ENCODE measurements around the gene MOAP1.
"Not testable (repeated sequence)": the region's sequence is repeated elsewhere in the genome, so short reads cannot be mapped to it uniquely, and the experiment has no call there.

MOAP1 gene

GRCh38 chr14:93184391-93185348 lies at the start of gene MOAP1, which contains the start of gene LYSET:
TSS of gene MOAP1 (minus strand) at chr14:93184897. CDS start at chr14:93184242, 655 bp downstream.
TSS of gene LYSET (plus strand) at chr14:93185317. CDS start at chr14:93185406, 89 bp downstream.
- Histone ChIP-seq H4K20me1 (peaks cover 19% of the 10 kb centered on the region), H3K9me3 (no peaks in the 10 kb centered on the region), H3K27me3 (no peaks in the 10 kb centered on the region), H3K9ac (peak within 1 kb of the TSS; percentile 93), H3K4me2 (peak within 1 kb of the TSS; percentile 97), H3K4me1 (peaks cover 35% of the 10 kb centered on the region), H3K36me3 (peaks cover 39% of the 10 kb centered on the region), H3K27ac (peak within 1 kb of the TSS; percentile 92), H3K4me3 (peak within 1 kb of the TSS; percentile 95)
- no peak for TF ChIP-seq Cebpa-rat (IDR thresholded peaks at IDR 0.05)

GRCh38 chr14:93233078-93233477 lies 48.4 kb upstream of the MOAP1 start:
- H3K36me3 ChIP-seq: peaks cover 22% of the 10 kb centered on the region
- H3K9me3 ChIP-seq, H3K27ac ChIP-seq, H3K27me3 ChIP-seq, H3K4me1 ChIP-seq, H3K4me2 ChIP-seq, H4K20me1 ChIP-seq, H3K4me3 ChIP-seq, H3K9ac ChIP-seq: not testable (repeated sequence)

- H3K9ac ChIP-seq: no peak overlapping the region
- TF ChIP-seq Cebpa-rat (IDR thresholded peaks at IDR 0.05): no peak
- H3K4me3 ChIP-seq: no peak overlapping the region
- no peak overlapping the region for H3K4me2 ChIP-seq
- H3K9me3 ChIP-seq: no peaks in the 10 kb centered on the region
- H3K27ac ChIP-seq: no peak overlapping the region
- no peaks in the 10 kb centered on the region for H3K27me3 ChIP-seq
- no peaks in the 10 kb centered on the region for H4K20me1 ChIP-seq
- peaks cover 31% of the 10 kb centered on the region for H3K36me3 ChIP-seq
- no peaks in the 10 kb centered on the region for H3K4me1 ChIP-seq
Observed at GRCh38 chr14:93232159-93232558, 47.5 kb upstream of the MOAP1 start.

- no peaks in the 10 kb centered on the region for H4K20me1 ChIP-seq
- TF ChIP-seq Cebpa-rat (IDR thresholded peaks at IDR 0.05): no peak
- H3K4me3 ChIP-seq: no peak overlapping the region
- H3K27me3 ChIP-seq: no peaks in the 10 kb centered on the region
- H3K9me3 ChIP-seq: no peaks in the 10 kb centered on the region
- H3K27ac ChIP-seq: no peak overlapping the region
- no peak overlapping the region for H3K4me2 ChIP-seq
- H3K9ac ChIP-seq: no peak overlapping the region
- no peaks in the 10 kb centered on the region for H3K4me1 ChIP-seq
- peaks cover 37% of the 10 kb centered on the region for H3K36me3 ChIP-seq
Observed at GRCh38 chr14:93231129-93231979, 46.7 kb upstream of the MOAP1 start.

- H3K9ac ChIP-seq: no peak overlapping the region
- no peak overlapping the region for H3K4me2 ChIP-seq
- no peak for TF ChIP-seq Cebpa-rat (IDR thresholded peaks at IDR 0.05)
- H4K20me1 ChIP-seq: no peaks in the 10 kb centered on the region
- no peaks in the 10 kb centered on the region for H3K27me3 ChIP-seq
- H3K27ac ChIP-seq: no peak overlapping the region
- peaks cover 45% of the 10 kb centered on the region for H3K36me3 ChIP-seq
- H3K4me3 ChIP-seq: no peak overlapping the region
- no peaks in the 10 kb centered on the region for H3K9me3 ChIP-seq
- no peaks in the 10 kb centered on the region for H3K4me1 ChIP-seq
Observed at GRCh38 chr14:93230539-93230938, 45.8 kb upstream of the MOAP1 start.

- H3K27ac ChIP-seq: no peak overlapping the region
- no peaks in the 10 kb centered on the region for H3K27me3 ChIP-seq
- H4K20me1 ChIP-seq: no peaks in the 10 kb centered on the region
- no peak for TF ChIP-seq Cebpa-rat (IDR thresholded peaks at IDR 0.05)
- H3K9ac ChIP-seq: no peak overlapping the region
- no peak overlapping the region for H3K4me2 ChIP-seq
- no peaks in the 10 kb centered on the region for H3K4me1 ChIP-seq
- H3K4me3 ChIP-seq: no peak overlapping the region
- peaks cover 65% of the 10 kb centered on the region for H3K36me3 ChIP-seq
- no peaks in the 10 kb centered on the region for H3K9me3 ChIP-seq
Observed at GRCh38 chr14:93228550-93228949, 43.9 kb upstream of the MOAP1 start.

- H3K4me3 ChIP-seq: no peak overlapping the region
- TF ChIP-seq Cebpa-rat (IDR thresholded peaks at IDR 0.05): no peak
- peaks cover 25% of the 10 kb centered on the region for H3K4me1 ChIP-seq
- peaks cover 19% of the 10 kb centered on the region for H4K20me1 ChIP-seq
- H3K9ac ChIP-seq: no peak overlapping the region
- no peak overlapping the region for H3K4me2 ChIP-seq
- H3K27me3 ChIP-seq: no peaks in the 10 kb centered on the region
- H3K27ac ChIP-seq: no peak overlapping the region
- H3K36me3 ChIP-seq: peaks cover 75% of the 10 kb centered on the region
- no peaks in the 10 kb centered on the region for H3K9me3 ChIP-seq
Observed at GRCh38 chr14:93223565-93223964, 38.9 kb upstream of the MOAP1 start.

- Histone ChIP-seq H3K27me3 (no peaks in the 10 kb centered on the region), H3K4me3 (no peak overlapping the region), H3K36me3 (peaks cover 77% of the 10 kb centered on the region), H3K4me1 (peaks cover 25% of the 10 kb centered on the region), H3K27ac (no peak overlapping the region), H4K20me1 (peaks cover 19% of the 10 kb centered on the region), H3K9me3 (no peaks in the 10 kb centered on the region), H3K9ac (no peak overlapping the region), H3K4me2 (peak overlapping the region; percentile 51)
- TF ChIP-seq Cebpa-rat (IDR thresholded peaks at IDR 0.05): peak; percentile 68
Observed at GRCh38 chr14:93220509-93220908, 35.8 kb upstream of the MOAP1 start.

GRCh38 chr14:93219103-93219726 lies 34.5 kb upstream of the MOAP1 start:
- no peaks in the 10 kb centered on the region for H3K9me3 ChIP-seq
- peaks cover 25% of the 10 kb centered on the region for H3K4me1 ChIP-seq
- TF ChIP-seq Cebpa-rat (IDR thresholded peaks at IDR 0.05): no peak

More at GRCh38 chr14:93219103-93219726, 34.5 kb upstream of the MOAP1 start:
- no peak overlapping the region for H3K27ac ChIP-seq
- H3K27me3 ChIP-seq: no peaks in the 10 kb centered on the region
- peaks cover 19% of the 10 kb centered on the region for H4K20me1 ChIP-seq
- H3K9ac ChIP-seq: no peak overlapping the region
- H3K4me2 ChIP-seq: peak overlapping the region; percentile 51
- H3K4me3 ChIP-seq: no peak overlapping the region
- H3K36me3 ChIP-seq: peaks cover 77% of the 10 kb centered on the region
